Coronary artery (tissue), 2 donors: ENCODE results near the gene PPM1N.
A peak's percentile ranks its signal among the peaks of the same experiment; 100 is the strongest.

Experiments
- DNase-seq: peaks from one replicate; pipeline ENCODE4 v3.0.0-alpha.2; 2017; ENCODE audit warnings: low spot score
- H3K27ac ChIP-seq, 2 donors: fragments of 200-600 bp; sonication (generic); one replicate each; pipeline ENCODE4 v1.5.1; 2016 to 2019
- H3K4me3 ChIP-seq: fragments of 200-600 bp; sonication (generic); 2 replicates; pipeline ENCODE4 v1.5.1; 2016; ENCODE audit warnings: mild to moderate bottlenecking, moderate library complexity
- TF ChIP-seq, protein P1 (sequence below): fragments of 200-600 bp; sonication (generic); IDR thresholded peaks from one replicate; pipeline ENCODE4 v1.5.1; 2019; ENCODE audit warnings: antibody characterized with exemption

Gene PPM1N

DNA sequence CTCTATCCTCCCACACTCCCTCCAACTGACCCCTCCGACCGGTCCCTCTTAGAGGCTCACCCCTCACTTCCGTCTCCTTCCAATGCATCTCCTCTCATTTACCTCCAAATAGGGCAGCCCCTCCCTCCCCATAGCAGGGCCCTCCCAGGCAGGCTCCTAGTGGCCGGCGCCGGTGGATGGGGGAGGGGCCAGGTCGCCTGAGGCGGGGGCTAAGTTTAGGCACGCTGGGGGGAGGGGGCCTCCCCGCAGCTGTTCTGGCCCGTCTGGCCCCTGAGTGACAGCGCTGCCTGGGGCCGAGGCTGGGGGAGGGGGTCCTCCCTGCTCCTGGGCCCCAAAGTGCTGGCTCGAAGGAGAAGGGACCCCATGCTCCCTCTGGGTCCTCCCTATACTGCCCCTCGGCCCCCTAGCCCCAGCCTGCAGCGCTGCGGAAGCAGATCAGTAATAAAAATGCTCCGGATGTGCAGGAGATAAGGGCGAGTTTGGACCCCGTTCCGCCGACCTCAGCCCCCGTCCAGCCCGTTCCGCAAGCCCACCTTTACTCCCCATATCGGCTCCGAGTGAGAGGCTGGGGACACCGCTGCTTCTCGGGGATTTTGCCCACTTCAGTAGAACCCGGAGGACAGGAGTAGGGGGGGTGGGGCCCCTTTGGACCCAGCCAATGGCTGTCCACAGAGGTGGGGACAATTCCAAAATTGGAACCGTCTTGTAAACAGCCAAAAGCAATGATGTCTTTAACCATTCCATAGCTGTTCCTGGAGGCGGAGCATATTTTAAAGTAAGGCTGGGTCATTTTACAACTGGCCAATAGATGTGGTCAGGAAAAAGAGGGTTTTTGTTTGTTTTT is 5.4 kb upstream of the PPM1N start:
- TF ChIP-seq, protein P1, sequence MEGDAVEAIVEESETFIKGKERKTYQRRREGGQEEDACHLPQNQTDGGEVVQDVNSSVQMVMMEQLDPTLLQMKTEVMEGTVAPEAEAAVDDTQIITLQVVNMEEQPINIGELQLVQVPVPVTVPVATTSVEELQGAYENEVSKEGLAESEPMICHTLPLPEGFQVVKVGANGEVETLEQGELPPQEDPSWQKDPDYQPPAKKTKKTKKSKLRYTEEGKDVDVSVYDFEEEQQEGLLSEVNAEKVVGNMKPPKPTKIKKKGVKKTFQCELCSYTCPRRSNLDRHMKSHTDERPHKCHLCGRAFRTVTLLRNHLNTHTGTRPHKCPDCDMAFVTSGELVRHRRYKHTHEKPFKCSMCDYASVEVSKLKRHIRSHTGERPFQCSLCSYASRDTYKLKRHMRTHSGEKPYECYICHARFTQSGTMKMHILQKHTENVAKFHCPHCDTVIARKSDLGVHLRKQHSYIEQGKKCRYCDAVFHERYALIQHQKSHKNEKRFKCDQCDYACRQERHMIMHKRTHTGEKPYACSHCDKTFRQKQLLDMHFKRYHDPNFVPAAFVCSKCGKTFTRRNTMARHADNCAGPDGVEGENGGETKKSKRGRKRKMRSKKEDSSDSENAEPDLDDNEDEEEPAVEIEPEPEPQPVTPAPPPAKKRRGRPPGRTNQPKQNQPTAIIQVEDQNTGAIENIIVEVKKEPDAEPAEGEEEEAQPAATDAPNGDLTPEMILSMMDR = no peak
- no peak for DNase-seq
- peak overlapping the region; percentile 39 to 86 for H3K27ac ChIP-seq
- H3K4me3 ChIP-seq = peak overlapping the region; percentile 85

DNA sequence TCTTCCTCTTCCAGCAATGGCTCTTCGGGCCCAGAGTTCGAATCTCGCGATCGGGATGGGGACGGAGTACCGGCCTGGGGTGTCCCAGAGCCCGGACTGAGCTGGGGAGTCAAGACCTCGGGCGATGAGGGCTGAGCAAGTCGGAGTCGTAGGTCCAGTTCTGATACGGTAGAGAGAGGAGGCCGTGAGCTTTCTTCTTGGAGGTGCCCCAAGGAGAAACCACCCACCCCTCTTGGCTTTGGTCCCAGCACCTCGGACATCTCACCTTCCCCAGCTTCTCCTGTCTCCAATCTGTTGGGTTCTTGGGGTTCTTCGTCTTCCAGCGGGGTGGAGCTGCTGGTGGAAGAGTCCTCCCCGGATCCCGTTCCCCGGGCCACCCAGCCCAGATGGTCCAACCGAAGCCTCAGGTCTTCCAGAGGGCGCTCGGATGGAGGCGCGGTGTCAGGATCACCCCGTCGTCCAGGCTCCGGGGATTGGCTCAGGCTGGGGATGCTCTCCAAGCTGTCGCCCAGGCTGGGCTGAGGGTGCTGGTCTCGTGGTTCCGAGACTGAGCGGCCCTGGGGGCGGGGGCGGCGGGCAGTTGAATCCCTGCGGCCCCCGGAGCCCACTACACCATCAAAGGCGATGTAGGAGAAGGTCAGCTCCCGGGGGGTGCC is 3.9 kb upstream of the PPM1N start:
- Histone ChIP-seq H3K27ac (no peak overlapping the region), H3K4me3 (no peak overlapping the region)
- TF ChIP-seq, protein P1 = no peak
- no peak for DNase-seq

DNA sequence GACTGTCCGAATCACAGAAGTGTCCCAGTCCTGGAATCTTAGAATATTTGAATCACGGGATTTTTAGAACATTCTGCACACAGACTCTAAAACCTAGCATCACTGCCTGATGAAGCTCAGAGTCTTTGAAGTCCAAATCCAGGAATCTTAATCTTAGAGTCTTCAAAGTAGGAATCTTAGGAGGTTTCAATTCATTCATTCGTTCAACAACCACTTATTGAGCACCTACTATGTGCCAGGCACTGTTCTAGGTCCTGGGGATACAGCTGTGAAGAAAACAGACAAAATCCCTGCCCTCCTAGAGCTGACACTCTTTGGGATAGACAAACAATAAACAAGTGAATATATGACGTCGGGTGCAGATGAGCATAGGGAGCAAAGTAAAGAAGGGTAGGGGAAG is 3.1 kb upstream of the PPM1N start:
- Histone ChIP-seq H3K27ac (no peak overlapping the region), H3K4me3 (no peak overlapping the region)
- DNase-seq = no peak
- TF ChIP-seq, protein P1 = no peak

DNA sequence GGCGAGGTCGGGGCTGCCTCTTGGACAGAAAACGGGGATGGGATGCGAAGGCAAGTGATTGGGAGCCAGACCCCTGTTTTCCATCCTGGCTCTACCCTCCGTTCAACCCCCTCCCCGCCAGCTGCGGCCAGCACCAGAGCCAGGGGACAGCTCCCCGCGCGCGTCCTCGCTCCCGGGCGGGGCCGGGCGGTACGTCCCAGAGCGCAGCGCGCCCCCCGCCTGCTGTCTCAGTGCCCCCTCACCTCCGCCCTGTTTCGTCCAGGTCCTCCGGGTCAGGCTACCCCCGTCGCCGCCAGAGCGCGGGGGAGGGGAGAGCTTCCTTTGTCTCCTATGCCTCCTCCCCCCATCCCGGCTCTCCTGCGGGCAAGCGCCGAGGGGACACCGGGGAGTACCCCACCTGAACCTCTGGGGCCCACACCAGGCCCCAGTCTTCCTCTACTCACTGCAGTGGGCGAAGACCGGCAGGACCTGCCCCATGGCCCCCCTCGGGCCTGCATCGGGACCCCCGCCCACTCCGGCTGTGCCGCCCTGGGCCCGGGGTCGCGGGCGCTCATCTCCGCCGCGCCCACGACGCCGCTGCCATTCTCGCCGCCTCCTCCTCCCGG is 1.8 kb upstream of the PPM1N start:
- peak overlapping the region in 1 of 2 donors; percentile 43 for H3K27ac ChIP-seq
- DNase-seq = no peak
- H3K4me3 ChIP-seq = peak overlapping the region; percentile 79
- TF ChIP-seq, protein P1 = no peak

DNA sequence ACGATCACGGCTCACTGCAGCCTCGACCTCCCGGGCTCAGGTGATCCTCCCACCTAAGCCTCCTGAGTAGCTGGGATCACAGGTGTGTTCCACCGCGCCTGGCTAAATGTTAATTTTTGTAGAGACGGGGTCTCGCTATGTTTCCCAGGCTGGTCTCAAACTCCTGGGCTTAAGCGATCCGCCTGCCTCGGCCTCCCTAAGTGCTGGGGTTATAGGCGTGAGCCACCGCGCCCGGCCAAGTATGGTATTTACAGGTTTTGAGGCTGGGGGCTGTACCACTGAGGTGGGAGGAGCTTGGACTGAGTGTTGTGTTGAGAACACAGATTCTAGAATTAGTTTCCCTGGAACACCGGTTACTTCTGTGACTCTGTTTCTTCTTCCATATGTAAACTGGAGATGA is 452 bp upstream of the PPM1N start:
- Histone ChIP-seq H3K27ac (no peak overlapping the region), H3K4me3 (no peak overlapping the region)
- no peak for DNase-seq
- TF ChIP-seq, protein P1 = no peak

DNA sequence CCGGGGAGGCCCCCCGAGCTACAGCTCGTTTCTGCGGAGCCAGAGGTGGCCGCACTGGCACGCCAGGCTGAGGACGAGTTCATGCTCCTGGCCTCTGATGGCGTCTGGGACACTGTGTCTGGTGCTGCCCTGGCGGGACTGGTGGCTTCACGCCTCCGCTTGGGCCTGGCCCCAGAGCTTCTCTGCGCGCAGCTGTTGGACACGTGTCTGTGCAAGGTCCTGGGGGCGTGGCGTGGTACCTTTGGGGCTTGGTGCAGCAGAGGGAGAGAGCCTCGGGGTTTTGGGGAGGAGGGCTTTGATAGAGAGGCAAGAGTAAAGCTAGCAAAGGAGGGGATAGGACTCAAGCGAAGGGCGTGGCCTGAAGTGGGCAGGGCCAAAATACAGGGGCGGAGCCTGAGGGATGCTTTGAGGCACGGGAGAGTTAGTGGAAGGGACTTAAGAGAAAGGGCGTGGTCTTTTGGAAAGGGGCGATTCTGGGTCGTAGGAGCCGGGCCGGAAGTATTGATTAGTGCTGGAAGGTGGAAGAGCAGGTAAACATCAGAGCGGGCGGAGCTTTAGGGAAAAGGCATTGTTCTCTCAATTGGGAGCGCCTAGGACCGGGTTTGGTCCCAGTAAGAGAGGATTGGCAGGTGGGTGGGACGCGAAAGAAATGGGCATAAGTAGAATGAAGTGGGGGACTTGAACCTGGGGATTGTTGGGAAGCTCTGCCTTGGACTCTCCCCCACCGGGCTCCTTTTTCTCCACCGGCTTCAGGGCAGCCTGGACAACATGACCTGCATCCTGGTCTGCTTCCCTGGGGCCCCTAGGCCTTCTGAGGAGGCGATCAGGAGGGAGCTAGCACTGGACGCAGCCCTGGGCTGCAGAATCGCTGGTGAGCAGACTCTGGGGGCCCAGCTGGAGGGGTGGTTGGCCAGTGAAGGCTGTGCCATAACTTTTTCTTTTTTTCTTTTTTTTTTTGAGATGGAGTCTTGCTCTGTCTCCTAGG is 1.2 kb downstream of the PPM1N start:
- TF ChIP-seq, protein P1 = no peak
- DNase-seq = no peak
- H3K27ac ChIP-seq = no peak overlapping the region
- H3K4me3 ChIP-seq = peak overlapping the region; percentile 44
